ENCODE data around the gene KLHDC3. TPM values are rescaled to one million over a fixed set of nuclear protein-coding genes. Genes with fewer than 3 reads are reported as not detected.

The KLHDC3 gene
- 95.2 TPM for polyA plus RNA-seq (2013, experiment 1 of 2)
- 93.6 TPM for polyA plus RNA-seq (2013, experiment 2 of 2)

GRCh38 chr6:43013843-43014433, at the start of gene KLHDC3, which contains the start of gene MEA1:
Gene KLHDC3 (plus strand): TSS chr6:43014249. CDS start chr6:43017193, 2,944 bp downstream.
Gene MEA1 (minus strand): TSS chr6:43013946. CDS start chr6:43013813, 133 bp downstream.
- Histone ChIP-seq H4K8ac (ENCODE audit: low read depth, low read length) (no peak within 1 kb of the TSS), H2BK120ac (ENCODE audit: low read depth, low read length) (no peak within 1 kb of the TSS), H3K36me3 (replicated peaks in 1 of 2; ENCODE audit: control insufficient read depth in 2 of 2, insufficient read depth in 2 of 2, low read length in 2 of 2) (peaks cover 48 to 72% of the 10 kb centered on the region in 2 donors), H2AK5ac (ENCODE audit: low read depth, low read length) (peak within 1 kb of the TSS; percentile 47), H3K4me1 (ENCODE audit: control insufficient read depth in 2 of 2, insufficient read depth in 1 of 2, low read depth in 1 of 2, low read length in 2 of 2) (peaks cover 3 to 12% of the 10 kb centered on the region in 2 donors), H3K14ac (ENCODE audit: low read length) (peak within 1 kb of the TSS; percentile 82), H4K91ac (ENCODE audit: low read depth, low read length, poor library complexity) (no peak within 1 kb of the TSS), H3K18ac (ENCODE audit: low read length) (peak within 1 kb of the TSS; percentile 87), H3K27ac (replicated peaks; ENCODE audit: low read length) (peak within 1 kb of the TSS; percentile 69), H3K4me3 (ENCODE audit: low read length in 2 of 2) (peak within 1 kb of the TSS; percentile 94 to 97), H2BK12ac (ENCODE audit: low read length) (no peak within 1 kb of the TSS), H3K79me1 (ENCODE audit: low read depth, low read length) (peaks cover 21% of the 10 kb centered on the region), H3K27me3 (ENCODE audit: control insufficient read depth in 3 of 3, insufficient read depth in 3 of 3, low read depth in 1 of 3, low read length in 3 of 3) (no peaks in the 10 kb centered on the region), H3K4ac (ENCODE audit: low read length) (no peak within 1 kb of the TSS), H3K4me2 (ENCODE audit: insufficient read depth, low read length, poor library complexity, severe bottlenecking) (peak within 1 kb of the TSS; percentile 94), H2BK5ac (ENCODE audit: low read length) (peak within 1 kb of the TSS; percentile 85), H3K23ac (ENCODE audit: low read depth, low read length, poor library complexity) (peak within 1 kb of the TSS; percentile 22), H2AFZ (ENCODE audit: low read length) (peak within 1 kb of the TSS; percentile 91), H2BK15ac (ENCODE audit: low read length) (no peak within 1 kb of the TSS), H3K9me3 (replicated peaks in 1 of 2; ENCODE audit: control insufficient read depth in 2 of 2, insufficient read depth in 1 of 2, low read depth in 1 of 2, low read length in 2 of 2) (no peaks in the 10 kb centered on the region), H3K9ac (ENCODE audit: low read depth, low read length, poor library complexity) (peak within 1 kb of the TSS; percentile 97)
- peak; percentile 99 for DNase-seq (ENCODE audit: low spot score)
- WGBS, 2 donors (ENCODE audit: extremely low coverage in 2 of 2, insufficient read length in 2 of 2, insufficient replicate concordance in 1 of 2), result no CpG with 5 or more reads among the region's 51 CpGs

GRCh38 chr6:42966571-42966970, 47.5 kb upstream of the KLHDC3 start:
- H3K4me3 ChIP-seq (ENCODE audit: low read length in 2 of 2), result no peak overlapping the region
- H2AFZ ChIP-seq (ENCODE audit: low read length), result no peak overlapping the region
- H4K91ac ChIP-seq (ENCODE audit: low read depth, low read length, poor library complexity), result no peak overlapping the region
- DNase-seq (ENCODE audit: low spot score), result no peak
- no peak overlapping the region for H3K4me2 ChIP-seq (ENCODE audit: insufficient read depth, low read length, poor library complexity, severe bottlenecking)
- H3K14ac ChIP-seq (ENCODE audit: low read length), result no peak overlapping the region
- H2AK5ac ChIP-seq (ENCODE audit: low read depth, low read length), result no peak overlapping the region
- H3K18ac ChIP-seq (ENCODE audit: low read length), result no peak overlapping the region
- no peaks in the 10 kb centered on the region for H3K27me3 ChIP-seq (ENCODE audit: control insufficient read depth in 3 of 3, insufficient read depth in 3 of 3, low read depth in 1 of 3, low read length in 3 of 3)
- H4K8ac ChIP-seq (ENCODE audit: low read depth, low read length), result no peak overlapping the region
- H3K23ac ChIP-seq (ENCODE audit: low read depth, low read length, poor library complexity), result no peak overlapping the region
- H3K9me3 ChIP-seq (replicated peaks in 1 of 2; ENCODE audit: control insufficient read depth in 2 of 2, insufficient read depth in 1 of 2, low read depth in 1 of 2, low read length in 2 of 2), result no peaks in the 10 kb centered on the region
- H2BK5ac ChIP-seq (ENCODE audit: low read length), result no peak overlapping the region
- no peak overlapping the region for H3K27ac ChIP-seq (replicated peaks; ENCODE audit: low read length)
- no peak overlapping the region for H3K9ac ChIP-seq (ENCODE audit: low read depth, low read length, poor library complexity)
- peaks cover 8 to 43% of the 10 kb centered on the region in 2 donors for H3K36me3 ChIP-seq (replicated peaks in 1 of 2; ENCODE audit: control insufficient read depth in 2 of 2, insufficient read depth in 2 of 2, low read length in 2 of 2)
- 100% methylated on average over 1 of the region's 7 CpGs; no CpG with 5 or more reads in 1 of the 2 donors for WGBS, 2 donors (ENCODE audit: extremely low coverage in 2 of 2, insufficient read length in 2 of 2, insufficient replicate concordance in 1 of 2)
- H3K4me1 ChIP-seq (ENCODE audit: control insufficient read depth in 2 of 2, insufficient read depth in 1 of 2, low read depth in 1 of 2, low read length in 2 of 2), result peaks cover 0 to 3% of the 10 kb centered on the region in 2 donors
- H2BK15ac ChIP-seq (ENCODE audit: low read length), result no peak overlapping the region
- H3K79me1 ChIP-seq (ENCODE audit: low read depth, low read length), result no peaks in the 10 kb centered on the region
- no peak overlapping the region for H2BK12ac ChIP-seq (ENCODE audit: low read length)
- no peak overlapping the region for H3K4ac ChIP-seq (ENCODE audit: low read length)
- no peak overlapping the region for H2BK120ac ChIP-seq (ENCODE audit: low read depth, low read length)

DNA sequence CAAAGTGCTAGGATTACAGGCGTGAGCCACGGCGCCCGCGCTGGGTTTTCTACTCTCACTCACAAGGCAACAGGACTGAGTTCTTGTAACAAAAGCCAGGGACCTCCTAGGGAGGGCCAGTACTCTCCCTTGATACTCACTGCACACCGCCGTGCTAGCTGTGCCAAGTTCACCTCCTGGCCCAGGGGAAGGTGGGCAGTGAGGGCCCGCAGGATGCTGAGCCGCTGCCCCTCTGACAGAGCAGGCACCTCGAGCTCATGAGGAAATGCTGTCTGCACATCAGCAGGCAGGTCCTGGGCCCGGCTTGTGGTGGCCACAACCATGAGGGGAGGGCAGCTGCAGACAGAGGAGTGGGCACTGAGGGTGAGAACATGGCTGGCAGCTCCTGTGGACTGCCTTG, 46.8 kb upstream of the KLHDC3 start:
- H2BK15ac ChIP-seq (ENCODE audit: low read length), result no peak overlapping the region
- peaks cover 0 to 3% of the 10 kb centered on the region in 2 donors for H3K4me1 ChIP-seq (ENCODE audit: control insufficient read depth in 2 of 2, insufficient read depth in 1 of 2, low read depth in 1 of 2, low read length in 2 of 2)
- no peaks in the 10 kb centered on the region for H3K27me3 ChIP-seq (ENCODE audit: control insufficient read depth in 3 of 3, insufficient read depth in 3 of 3, low read depth in 1 of 3, low read length in 3 of 3)
- no peak overlapping the region for H4K8ac ChIP-seq (ENCODE audit: low read depth, low read length)
- DNase-seq (ENCODE audit: low spot score), result no peak
- H3K36me3 ChIP-seq (replicated peaks in 1 of 2; ENCODE audit: control insufficient read depth in 2 of 2, insufficient read depth in 2 of 2, low read length in 2 of 2), result peaks cover 8 to 43% of the 10 kb centered on the region in 2 donors
- H4K91ac ChIP-seq (ENCODE audit: low read depth, low read length, poor library complexity), result no peak overlapping the region
- H3K14ac ChIP-seq (ENCODE audit: low read length), result no peak overlapping the region
- H3K27ac ChIP-seq (replicated peaks; ENCODE audit: low read length), result no peak overlapping the region
- H3K4me2 ChIP-seq (ENCODE audit: insufficient read depth, low read length, poor library complexity, severe bottlenecking), result no peak overlapping the region
- H3K18ac ChIP-seq (ENCODE audit: low read length), result no peak overlapping the region
- no peak overlapping the region for H2AFZ ChIP-seq (ENCODE audit: low read length)
- H3K9ac ChIP-seq (ENCODE audit: low read depth, low read length, poor library complexity), result no peak overlapping the region
- no peak overlapping the region for H3K4ac ChIP-seq (ENCODE audit: low read length)
- no peak overlapping the region for H3K23ac ChIP-seq (ENCODE audit: low read depth, low read length, poor library complexity)
- no peaks in the 10 kb centered on the region for H3K79me1 ChIP-seq (ENCODE audit: low read depth, low read length)
- no peak overlapping the region for H3K4me3 ChIP-seq (ENCODE audit: low read length in 2 of 2)
- H2BK120ac ChIP-seq (ENCODE audit: low read depth, low read length), result no peak overlapping the region
- no peak overlapping the region for H2BK5ac ChIP-seq (ENCODE audit: low read length)
- no peak overlapping the region for H2AK5ac ChIP-seq (ENCODE audit: low read depth, low read length)
- no peak overlapping the region for H2BK12ac ChIP-seq (ENCODE audit: low read length)
- H3K9me3 ChIP-seq (replicated peaks in 1 of 2; ENCODE audit: control insufficient read depth in 2 of 2, insufficient read depth in 1 of 2, low read depth in 1 of 2, low read length in 2 of 2), result no peaks in the 10 kb centered on the region
- WGBS, 2 donors (ENCODE audit: extremely low coverage in 2 of 2, insufficient read length in 2 of 2, insufficient replicate concordance in 1 of 2), result no CpG with 5 or more reads among the region's 11 CpGs

- peak overlapping the region; percentile 49 for H3K23ac ChIP-seq (ENCODE audit: low read depth, low read length, poor library complexity)
- no peaks in the 10 kb centered on the region for H3K79me1 ChIP-seq (ENCODE audit: low read depth, low read length)
- H3K27ac ChIP-seq (replicated peaks; ENCODE audit: low read length), result no peak overlapping the region
- no peak overlapping the region for H2AK5ac ChIP-seq (ENCODE audit: low read depth, low read length)
- H2BK15ac ChIP-seq (ENCODE audit: low read length), result no peak overlapping the region
- no CpG with 5 or more reads among the region's 12 CpGs for WGBS, 2 donors (ENCODE audit: extremely low coverage in 2 of 2, insufficient read length in 2 of 2, insufficient replicate concordance in 1 of 2)
- no peak overlapping the region for H4K91ac ChIP-seq (ENCODE audit: low read depth, low read length, poor library complexity)
- H3K9ac ChIP-seq (ENCODE audit: low read depth, low read length, poor library complexity), result no peak overlapping the region
- no peak overlapping the region for H3K4me3 ChIP-seq (ENCODE audit: low read length in 2 of 2)
- DNase-seq (ENCODE audit: low spot score), result no peak
- no peak overlapping the region for H2BK120ac ChIP-seq (ENCODE audit: low read depth, low read length)
- H3K27me3 ChIP-seq (ENCODE audit: control insufficient read depth in 3 of 3, insufficient read depth in 3 of 3, low read depth in 1 of 3, low read length in 3 of 3), result no peaks in the 10 kb centered on the region
- H2BK12ac ChIP-seq (ENCODE audit: low read length), result no peak overlapping the region
- no peak overlapping the region for H2AFZ ChIP-seq (ENCODE audit: low read length)
- H3K36me3 ChIP-seq (replicated peaks in 1 of 2; ENCODE audit: control insufficient read depth in 2 of 2, insufficient read depth in 2 of 2, low read length in 2 of 2), result peaks cover 8 to 40% of the 10 kb centered on the region in 2 donors
- no peak overlapping the region for H3K18ac ChIP-seq (ENCODE audit: low read length)
- no peak overlapping the region for H3K4me2 ChIP-seq (ENCODE audit: insufficient read depth, low read length, poor library complexity, severe bottlenecking)
- no peak overlapping the region for H3K4ac ChIP-seq (ENCODE audit: low read length)
- peak overlapping the region; percentile 6 for H4K8ac ChIP-seq (ENCODE audit: low read depth, low read length)
- no peak overlapping the region for H3K14ac ChIP-seq (ENCODE audit: low read length)
- H3K4me1 ChIP-seq (ENCODE audit: control insufficient read depth in 2 of 2, insufficient read depth in 1 of 2, low read depth in 1 of 2, low read length in 2 of 2), result peaks cover 0 to 3% of the 10 kb centered on the region in 2 donors
- no peak overlapping the region for H2BK5ac ChIP-seq (ENCODE audit: low read length)
- no peaks in the 10 kb centered on the region for H3K9me3 ChIP-seq (replicated peaks in 1 of 2; ENCODE audit: control insufficient read depth in 2 of 2, insufficient read depth in 1 of 2, low read depth in 1 of 2, low read length in 2 of 2)
Measured at GRCh38 chr6:42968126-42968701, 45.8 kb upstream of the KLHDC3 start.

Measured in neuronal stem cell (in vitro differentiated cells).